Lower leg skin (tissue), 3 donors: ENCODE results near the gene BBS7.

ENCODE experiments used
- CTCF ChIP-seq, 3 donors: fragments of 450-650 bp; IDR thresholded peaks; one replicate each; pipeline ENCODE4 v1.5.1; 2016; ENCODE audit warnings: antibody characterized with exemption in 3 of 3, mild to moderate bottlenecking in 3 of 3, moderate library complexity in 2 of 3
- POLR2A ChIP-seq, 2 donors: fragments of 450-650 bp; IDR thresholded peaks; one replicate each; pipeline ENCODE4 v1.6.1; 2016 to 2017; ENCODE audit warnings: antibody characterized with exemption in 2 of 2, mild to moderate bottlenecking in 1 of 2, moderate library complexity in 1 of 2

GRCh38 chr4:121829511-121829910, 40.8 kb downstream of the BBS7 start:
- TF ChIP-seq CTCF (IDR thresholded peaks at IDR 0.05) (no peak), POLR2A (IDR thresholded peaks at IDR 0.05) (no peak)
